Epithelial cell of esophagus (primary cell): ENCODE results near the gene MBIP.

Experiments used
- DNase-seq: peaks from one replicate; pipeline ENCODE4 v3.0.0; 2010; ENCODE audit warnings: low read depth
- H3K4me3 ChIP-seq: 2 replicates; pipeline ENCODE4 v1.5.1; 2011; ENCODE audit warnings: mild to moderate bottlenecking, low read length, control low read depth
- CTCF ChIP-seq: IDR thresholded peaks from 2 replicates; pipeline ENCODE4 v1.5.1; 2011; ENCODE audit warnings: low read depth, mild to moderate bottlenecking, low read length, control low read depth, inconsistent platforms; ENCODE audit not compliant: insufficient read depth; ENCODE audit errors: missing control alignments

Gene MBIP

GRCh38 chr14:36320200-36320896 lies at the start of gene MBIP:
TSS of gene MBIP (minus strand) at chr14:36320637. CDS start at chr14:36320588, 49 bp downstream.
- peak; percentile 98 for DNase-seq
- peak within 1 kb of the TSS; percentile 90 for H3K4me3 ChIP-seq

GRCh38 chr14:36367985-36368774 lies 47.7 kb upstream of the MBIP start:
- H3K4me3 ChIP-seq, result no peak overlapping the region
- TF ChIP-seq CTCF, result no peak
- DNase-seq, result no peak

More at GRCh38 chr14:36320200-36320896, at the start of gene MBIP:
- no peak for TF ChIP-seq CTCF

- H3K4me3 ChIP-seq, result no peak overlapping the region
- DNase-seq, result no peak
- no peak for TF ChIP-seq CTCF
Observed at GRCh38 chr14:36365766-36366165, 45.3 kb upstream of the MBIP start.

GRCh38 chr14:36363704-36364103 lies 43.3 kb upstream of the MBIP start:
- TF ChIP-seq CTCF, result no peak
- peak; percentile 4 for DNase-seq
- no peak overlapping the region for H3K4me3 ChIP-seq

- DNase-seq, result no peak
- H3K4me3 ChIP-seq, result no peak overlapping the region
- TF ChIP-seq CTCF, result no peak
Observed at GRCh38 chr14:36362648-36363047, 42.2 kb upstream of the MBIP start.

- no peak overlapping the region for H3K4me3 ChIP-seq
- DNase-seq, result no peak
- TF ChIP-seq CTCF, result no peak
Observed at GRCh38 chr14:36361210-36361853, 40.9 kb upstream of the MBIP start.
